Erythroblast (primary cell): ENCODE measurements around the gene MAPK4.
A peak's percentile ranks its signal among the peaks of the same experiment; 100 is the strongest.

Experiments
- DNase-seq, 2 experiments: peaks; one replicate each; lab custom pipeline; 2025; lab: John Stamatoyannopoulos, UW
- GATA1 ChIP-seq: IDR thresholded peaks from 2 replicates; pipeline ENCODE4 v1.6.1; 2011; ENCODE audit warnings: low read depth, mild to moderate bottlenecking, control low read depth, low read length, moderate library complexity
- POLR2A ChIP-seq: IDR thresholded peaks from 2 replicates; pipeline ENCODE4 v1.6.1; 2011; ENCODE audit warnings: mild to moderate bottlenecking, low read length

MAPK4 gene

GRCh38 chr18:50644146-50644545 is 84.3 kb downstream of the MAPK4 start:
- no peak for DNase-seq
- TF ChIP-seq POLR2A (no peak), GATA1 (no peak)

GRCh38 chr18:50644807-50645206 is 84.9 kb downstream of the MAPK4 start:
- TF ChIP-seq GATA1 (no peak), POLR2A (no peak)
- DNase-seq: peak in 1 of 2 experiments; percentile 10

DNA sequence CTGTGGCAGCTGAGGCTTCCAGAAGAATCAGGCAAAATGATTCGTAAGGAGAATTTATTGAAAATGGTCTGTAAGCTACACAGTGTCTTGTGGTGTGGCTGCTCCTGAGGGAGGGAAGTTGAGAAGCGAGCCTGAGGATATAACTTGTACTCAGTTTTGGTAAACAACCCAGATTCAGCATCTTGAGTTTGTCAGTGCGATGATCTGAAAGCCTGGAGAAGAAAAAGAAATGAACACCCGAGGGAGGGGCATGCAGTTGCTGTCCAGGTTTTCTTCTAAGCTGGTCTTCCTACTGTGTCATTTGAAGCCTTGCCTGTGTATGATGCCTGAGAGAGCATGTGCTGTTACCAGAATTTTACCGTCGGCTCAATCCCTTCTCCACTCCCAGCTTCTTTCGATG is 87.3 kb downstream of the MAPK4 start:
- TF ChIP-seq POLR2A (no peak), GATA1 (no peak)
- DNase-seq: no peak

- TF ChIP-seq GATA1 (no peak), POLR2A (no peak)
- no peak for DNase-seq
These were observed 87.9 kb downstream of the MAPK4 start for GRCh38 chr18:50647792-50648191.

- DNase-seq: no peak
- TF ChIP-seq GATA1 (no peak), POLR2A (no peak)
These were observed 89.9 kb downstream of the MAPK4 start for GRCh38 chr18:50649821-50650220.

DNA sequence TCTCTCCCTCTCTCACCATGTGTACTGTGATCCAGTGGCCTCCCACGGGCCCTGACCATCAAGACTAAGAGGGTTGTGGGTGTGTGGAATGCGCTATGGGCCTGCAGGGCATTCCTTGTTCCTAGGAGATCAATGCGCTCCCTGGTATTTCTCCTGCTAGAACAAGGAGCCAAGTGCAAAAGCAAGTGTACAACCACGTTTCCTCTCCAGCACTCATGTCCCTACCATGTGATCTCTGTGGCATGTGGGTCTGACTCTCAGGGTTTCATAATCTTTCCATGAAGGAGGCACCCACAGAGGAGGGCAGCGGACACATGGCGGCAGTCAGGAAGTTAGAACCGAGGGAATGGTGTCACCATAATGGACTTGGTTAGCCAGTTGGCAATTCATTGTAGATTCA is 91.4 kb downstream of the MAPK4 start:
- no peak for DNase-seq
- TF ChIP-seq GATA1 (no peak), POLR2A (no peak)

DNA sequence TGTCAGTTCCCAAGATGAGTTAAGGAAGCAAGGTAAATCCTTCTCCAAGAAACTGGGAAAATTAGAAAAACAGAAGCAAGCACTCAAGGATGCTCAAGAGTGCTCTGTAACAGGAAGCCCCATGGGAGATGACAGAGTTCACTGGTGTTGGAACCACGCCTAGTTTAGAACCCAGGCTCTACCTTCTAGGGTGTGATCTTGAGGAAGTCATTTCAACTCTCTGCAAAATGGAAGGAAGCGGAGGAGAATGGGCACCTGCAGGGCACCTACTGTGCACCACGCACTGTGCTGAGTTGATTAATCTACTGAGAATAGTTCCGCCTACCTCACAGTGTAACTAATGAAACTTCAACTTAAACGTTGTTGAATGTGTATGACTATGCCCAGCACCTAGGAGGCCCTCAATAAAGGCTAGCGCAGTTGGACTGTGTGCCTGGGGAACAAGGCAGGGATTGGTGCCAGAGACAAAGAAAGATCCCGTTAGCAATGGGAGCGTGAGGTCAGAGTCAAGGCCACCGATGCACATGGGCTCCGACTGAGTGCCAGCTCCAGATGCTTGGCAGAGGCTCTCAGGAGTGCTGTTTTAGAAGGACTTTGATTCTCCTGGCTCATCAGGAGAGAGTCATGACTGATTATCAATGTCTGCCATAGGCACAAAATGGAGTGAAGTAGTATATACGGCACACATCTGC is 93.7 kb downstream of the MAPK4 start:
- DNase-seq: no peak
- TF ChIP-seq GATA1 (no peak), POLR2A (no peak)

DNA sequence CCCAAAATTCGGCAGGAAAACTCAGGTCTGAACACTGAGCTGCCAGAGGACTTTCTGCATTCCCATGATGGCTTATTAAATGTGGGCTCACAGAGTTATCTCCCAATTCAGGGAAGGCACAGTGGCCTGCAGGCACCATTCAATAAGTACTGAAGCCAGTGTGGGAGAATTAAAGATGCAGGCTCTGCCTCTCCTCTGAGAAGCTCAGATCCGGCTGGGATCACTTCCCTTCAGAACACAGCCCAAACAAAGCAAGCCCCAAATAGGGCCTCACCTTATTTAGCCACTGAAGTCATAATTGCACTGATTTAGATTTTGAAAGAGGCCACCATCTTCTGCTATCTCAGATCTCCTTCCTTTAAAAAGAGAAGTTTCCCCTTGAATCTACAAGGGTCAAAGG is 94.3 kb downstream of the MAPK4 start:
- no peak for TF ChIP-seq GATA1
- no peak for TF ChIP-seq POLR2A
- no peak for DNase-seq

GRCh38 chr18:50654658-50655550 is 95.0 kb downstream of the MAPK4 start:
- TF ChIP-seq GATA1: no peak
- TF ChIP-seq POLR2A: no peak
- DNase-seq: no peak

DNA sequence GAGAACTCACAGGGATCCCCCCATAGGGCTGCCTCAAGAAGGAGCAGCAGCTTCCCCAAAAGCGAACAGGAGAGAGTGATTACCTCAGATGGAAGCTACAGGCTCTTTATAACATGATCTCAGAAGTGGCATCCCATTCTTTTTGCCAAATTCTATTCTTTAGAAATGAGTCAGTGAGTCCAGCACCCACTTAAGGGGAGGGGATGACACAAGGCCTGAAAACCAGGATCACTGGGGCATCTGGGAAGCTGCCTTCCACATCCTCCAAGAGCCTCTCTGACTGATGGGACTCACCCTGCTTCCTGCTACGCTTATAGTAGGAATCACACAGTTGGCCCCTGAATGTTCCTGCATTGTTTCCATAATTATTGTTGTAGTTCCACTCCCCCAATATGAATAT is 96.5 kb downstream of the MAPK4 start:
- TF ChIP-seq GATA1: no peak
- no peak for TF ChIP-seq POLR2A

DNA sequence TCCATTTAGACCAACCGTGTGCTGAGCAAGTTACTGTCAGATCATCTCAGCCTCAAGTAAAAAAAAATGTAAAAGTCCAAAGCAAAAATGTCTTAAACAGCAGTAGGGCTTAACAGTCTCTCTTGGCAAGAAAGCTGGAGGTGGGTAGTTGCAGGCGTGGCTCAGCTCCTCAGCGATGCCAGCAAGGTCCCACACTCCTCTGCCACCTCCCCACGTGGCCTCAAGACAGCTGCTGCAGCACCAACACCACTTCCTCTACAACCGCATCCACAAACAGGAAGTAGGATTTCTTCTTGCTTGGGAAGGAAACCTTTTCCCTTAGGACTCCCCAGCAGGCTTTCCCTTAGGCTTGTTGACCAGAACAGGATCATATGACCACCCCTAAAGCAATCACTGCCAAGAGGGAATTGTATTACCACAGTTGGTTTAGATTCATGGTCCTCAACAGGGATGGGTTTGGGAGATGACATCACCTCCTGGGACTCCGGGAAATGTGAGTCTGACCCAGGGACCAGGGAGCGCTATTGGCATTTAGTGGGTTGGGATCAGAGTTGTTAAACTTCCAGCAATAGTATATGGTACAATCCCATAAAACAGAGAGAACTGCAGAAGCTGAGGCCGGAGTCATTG is 97.1 kb downstream of the MAPK4 start:
- TF ChIP-seq GATA1: no peak
- TF ChIP-seq POLR2A: no peak
- DNase-seq: no peak

More for the DNA sequence above, 96.5 kb downstream of the MAPK4 start:
- DNase-seq: no peak

DNA sequence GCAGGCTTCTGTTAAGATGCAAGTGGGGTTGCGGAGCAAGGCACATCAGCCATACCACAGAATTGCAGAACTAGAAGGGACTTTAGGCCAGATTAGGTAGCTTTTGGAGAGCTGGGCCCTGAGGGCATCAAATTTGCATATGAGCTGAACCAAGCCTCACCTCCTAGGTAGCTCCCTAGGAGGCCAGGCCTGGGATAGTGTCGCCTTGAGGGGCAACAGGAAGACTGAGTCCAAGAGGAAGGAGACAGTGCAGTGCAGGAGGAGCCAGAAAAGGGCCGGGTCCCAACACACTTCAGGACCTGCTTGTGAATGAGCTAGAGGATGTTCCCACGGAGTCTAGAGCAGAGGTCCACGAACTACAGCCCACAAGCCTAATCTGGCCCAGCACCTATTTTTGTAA is 98.7 kb downstream of the MAPK4 start:
- TF ChIP-seq POLR2A: no peak
- TF ChIP-seq GATA1: no peak
- no peak for DNase-seq

- TF ChIP-seq POLR2A (no peak), GATA1 (no peak)
- DNase-seq: no peak
These were observed 99.5 kb downstream of the MAPK4 start for GRCh38 chr18:50659091-50660003.

GRCh38 chr18:50661013-50661412 is 101.1 kb downstream of the MAPK4 start:
- TF ChIP-seq GATA1 (no peak), POLR2A (no peak)
- no peak for DNase-seq
